GM12875 (cell line): ENCODE measurements around the gene BRD4.

Experiments used
- H3K4me3 ChIP-seq: one replicate; pipeline ENCODE4 v1.5.1; 2011; ENCODE audit warnings: low read depth, low read length, control low read depth
- CTCF ChIP-seq: IDR thresholded peaks from 2 replicates; pipeline ENCODE4 v1.5.1; 2011; ENCODE audit warnings: low read depth, mild to moderate bottlenecking, control low read depth, inconsistent platforms, low read length, moderate library complexity, borderline replicate concordance; ENCODE audit not compliant: insufficient read depth

Gene BRD4

DNA sequence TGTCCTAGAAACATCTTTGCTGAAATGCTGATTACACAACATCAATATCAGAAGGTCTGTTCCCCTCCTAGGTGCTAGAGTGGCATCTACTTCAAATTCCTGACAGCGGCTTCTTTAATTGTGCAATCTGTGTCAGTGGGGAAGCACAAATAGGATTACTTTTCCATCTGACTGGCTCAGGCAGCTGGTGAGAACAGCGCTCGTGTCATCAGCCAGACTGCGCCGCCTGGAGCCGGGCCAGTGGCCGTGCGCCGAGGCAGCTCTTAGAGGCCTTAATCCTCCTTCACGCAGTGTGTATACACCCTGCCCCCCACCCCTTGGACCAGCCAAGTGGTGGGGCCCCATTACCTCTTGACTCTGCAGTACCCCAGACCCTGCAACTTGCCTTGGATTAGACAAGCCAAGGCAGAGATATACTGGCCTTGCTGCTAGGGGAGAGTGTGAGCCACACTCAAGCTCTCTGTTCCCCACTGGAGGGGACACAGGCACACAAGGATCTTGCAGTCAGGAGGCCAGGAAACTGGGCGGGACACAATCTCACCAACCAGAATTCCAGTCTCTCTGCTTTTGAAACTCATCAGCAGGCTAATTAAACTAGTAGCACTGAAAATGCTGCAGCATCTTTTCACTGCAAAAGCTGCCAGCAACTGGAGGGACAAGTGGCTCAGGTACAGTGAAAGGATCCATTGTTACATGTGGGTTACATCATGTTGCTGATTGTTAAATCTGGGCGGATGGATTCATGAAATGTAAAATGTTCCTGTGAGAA lies 51.2 kb downstream of the BRD4 start:
- no peak overlapping the region for H3K4me3 ChIP-seq
- TF ChIP-seq CTCF = no peak

DNA sequence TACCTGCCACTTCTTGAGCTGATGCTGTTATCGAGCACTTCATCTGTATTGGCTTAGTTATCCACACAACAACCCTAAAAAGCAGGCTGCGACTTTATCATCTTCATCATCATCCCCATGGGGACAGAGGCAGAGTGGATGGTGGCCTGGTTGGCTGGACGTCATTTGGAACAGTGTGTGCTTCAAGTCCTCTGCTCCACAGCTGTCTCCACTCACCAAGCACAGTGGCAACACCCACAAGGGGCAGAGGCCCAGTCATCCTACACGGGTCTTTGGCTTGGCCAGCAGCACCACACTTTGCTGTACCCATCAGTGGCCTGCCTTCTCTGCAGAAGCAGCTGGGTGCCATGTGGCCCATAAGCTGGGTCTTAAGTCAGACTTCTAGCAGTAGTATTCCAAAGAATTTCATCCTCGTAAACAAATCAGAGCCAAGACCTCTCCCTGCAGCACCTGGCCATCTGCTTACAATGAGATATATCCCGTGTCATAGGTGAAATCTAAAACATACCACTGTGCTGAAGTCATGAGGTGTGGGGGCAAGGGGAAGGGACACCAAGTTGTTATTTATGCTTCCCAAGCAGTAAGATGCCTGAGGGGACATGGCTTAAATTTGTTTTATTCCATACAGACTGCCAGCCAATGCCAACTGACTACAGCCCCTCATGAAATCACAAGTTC lies 52.2 kb downstream of the BRD4 start:
- no peak overlapping the region for H3K4me3 ChIP-seq
- no peak for TF ChIP-seq CTCF

GRCh38 chr19:15279326-15279904 lies 52.9 kb downstream of the BRD4 start:
- no peak overlapping the region for H3K4me3 ChIP-seq
- TF ChIP-seq CTCF = no peak

DNA sequence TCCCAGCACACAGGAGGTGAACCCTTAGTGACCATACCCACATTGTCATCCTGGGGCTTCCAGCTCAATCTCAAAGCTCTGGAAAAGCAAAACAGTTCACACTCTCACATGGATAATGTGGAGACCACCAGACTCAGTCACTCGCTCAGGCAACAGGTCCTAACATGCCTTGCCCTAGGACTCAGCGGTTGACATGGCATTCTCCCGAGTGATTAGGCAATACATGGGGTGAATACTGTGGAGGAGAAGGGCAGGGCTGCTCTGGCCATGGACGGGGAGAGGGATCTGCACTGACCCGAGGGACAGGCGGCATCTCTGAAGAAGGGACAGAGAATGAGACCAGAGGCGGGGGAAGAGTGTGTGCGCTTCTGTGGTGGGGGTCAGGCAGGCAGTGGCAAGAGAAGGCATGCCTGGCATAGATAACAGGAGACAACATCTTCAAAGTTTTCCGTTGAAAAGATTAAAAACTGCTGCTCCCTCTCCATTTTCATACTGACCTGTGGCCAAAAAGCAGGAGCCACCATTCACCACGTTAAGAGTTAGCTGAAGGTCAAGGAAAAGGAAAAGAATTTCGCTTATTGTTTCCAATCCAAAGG lies 55.6 kb downstream of the BRD4 start:
- TF ChIP-seq CTCF = no peak
- no peak overlapping the region for H3K4me3 ChIP-seq

- no peak overlapping the region for H3K4me3 ChIP-seq
- TF ChIP-seq CTCF = no peak
These were observed 57.9 kb downstream of the BRD4 start for GRCh38 chr19:15274477-15274876.

- H3K4me3 ChIP-seq = no peak overlapping the region
- no peak for TF ChIP-seq CTCF
These were observed 62.5 kb downstream of the BRD4 start for GRCh38 chr19:15269806-15270205.
